Fibroblast of lung (primary cell): Measurements from ENCODE around the gene TFG. TPM values are rescaled to one million over a fixed set of nuclear protein-coding genes. Genes with fewer than 3 reads are reported as not detected.
A peak's percentile ranks its signal among the peaks of the same experiment; 100 is the strongest.

Source experiments
- DNase-seq, 2 donors: peaks; one replicate each; pipeline versions ENCODE4 v3.0.0 to v3.0.0-alpha.2; 2010; ENCODE audit warnings: low read depth in 2 of 2
- H2AFZ ChIP-seq: 2 replicates; pipeline ENCODE4 v1.5.1; 2012; ENCODE audit warnings: low read length, control low read depth, inconsistent platforms
- H3K27ac ChIP-seq: 2 replicates; pipeline ENCODE4 v1.5.1; 2011; ENCODE audit warnings: low read length, control low read depth; ENCODE audit not compliant: insufficient read depth
- H3K27me3 ChIP-seq: 2 replicates; pipeline ENCODE4 v1.5.1; 2011; ENCODE audit warnings: mild to moderate bottlenecking, low read length; ENCODE audit not compliant: control insufficient read depth, insufficient read depth
- H3K36me3 ChIP-seq: 2 replicates; pipeline ENCODE4 v1.5.1; 2011; ENCODE audit warnings: low read length; ENCODE audit not compliant: control insufficient read depth, insufficient read depth
- H3K4me1 ChIP-seq: 2 replicates; pipeline ENCODE4 v1.5.1; 2011; ENCODE audit warnings: low read length; ENCODE audit not compliant: control insufficient read depth, insufficient read depth; ENCODE audit errors: extremely low read depth
- H3K4me2 ChIP-seq: 2 replicates; pipeline ENCODE4 v1.5.1; 2011; ENCODE audit warnings: low read length, control low read depth; ENCODE audit not compliant: insufficient read depth; ENCODE audit errors: extremely low read depth
- H3K4me3 ChIP-seq, 4 experiments: fragments of 200-600 bp in 1 of 4; sonication (generic) in 1 of 4; replicated peaks in 1 of 4; 2 replicates each; pipeline ENCODE4 v1.5.1; 2011 to 2016; ENCODE audit warnings: low read length in 4 of 4, low read depth in 3 of 4, mild to moderate bottlenecking in 3 of 4, control low read depth in 2 of 4, inconsistent platforms in 1 of 4, mixed read lengths in 1 of 4; ENCODE audit not compliant: insufficient read depth in 1 of 4; ENCODE audit errors: control extremely low read depth in 1 of 4
- H3K79me2 ChIP-seq: 2 replicates; pipeline ENCODE4 v1.5.1; 2012; ENCODE audit warnings: mild to moderate bottlenecking, low read length, inconsistent platforms; ENCODE audit not compliant: control insufficient read depth, insufficient read depth
- H3K9ac ChIP-seq: 2 replicates; pipeline ENCODE4 v1.5.1; 2011; ENCODE audit warnings: mild to moderate bottlenecking, low read length, control low read depth; ENCODE audit not compliant: insufficient read depth
- H3K9me3 ChIP-seq: 2 replicates; pipeline ENCODE4 v1.5.1; 2012; ENCODE audit warnings: low read depth, low read length; ENCODE audit not compliant: control insufficient read depth, insufficient read depth
- H4K20me1 ChIP-seq: 2 replicates; pipeline ENCODE4 v1.5.1; 2011; ENCODE audit warnings: low read length; ENCODE audit not compliant: control insufficient read depth, insufficient read depth; ENCODE audit errors: extremely low read depth
- CTCF ChIP-seq, 2 donors: IDR thresholded peaks in 1 of 2; conservative IDR thresholded peaks in 1 of 2; 1 replicate in 1 of 2; 2 replicates in 1 of 2; pipeline ENCODE4 v1.5.1; 2011 to 2012; ENCODE audit warnings: low read length in 2 of 2, control low read depth in 1 of 2, inconsistent platforms in 1 of 2, low read depth in 1 of 2, mild to moderate bottlenecking in 1 of 2
- EZH2 ChIP-seq: IDR thresholded peaks from 2 replicates; pipeline ENCODE4 v1.5.1; 2012; ENCODE audit warnings: low read length, control low read depth, mild to moderate bottlenecking; ENCODE audit errors: missing control alignments
- polyA plus RNA-seq, 2 donors: library from polyadenylated mRNA; depleted of rRNA in 1 of 2; stranded (reverse) in 1 of 2; unstranded in 1 of 2; fragments of >200 nt; gene quantifications; 2 replicates each; pipeline ENCODE4 v1.2.1, GENCODE V29; 2011 to 2012; ENCODE audit warnings: missing spikeins in 1 of 2
- total RNA-seq: library from RNA; depleted of rRNA; stranded (reverse); fragments of >200 nt; gene quantifications from 2 replicates; pipeline ENCODE4 v1.2.1, GENCODE V29; 2014

Gene TFG
- total and polyA plus RNA-seq, 2 donors (not counting 1 experiment from before 2014, with no cell fraction given) = 60.6 to 174 TPM

GRCh38 chr3:100765437-100765975, 56.2 kb downstream of the TFG start:
- Histone ChIP-seq H4K20me1 (no peaks in the 10 kb centered on the region), H3K79me2 (no peaks in the 10 kb centered on the region), H3K4me3 (no peak overlapping the region), H3K9me3 (no peaks in the 10 kb centered on the region), H2AFZ (no peak overlapping the region), H3K4me1 (no peaks in the 10 kb centered on the region), H3K36me3 (no peaks in the 10 kb centered on the region), H3K27me3 (no peaks in the 10 kb centered on the region), H3K27ac (no peak overlapping the region), H3K4me2 (no peak overlapping the region), H3K9ac (no peak overlapping the region)
- TF ChIP-seq CTCF (conservative IDR thresholded peaks at IDR 0.05 in 1 of 2, IDR thresholded peaks at IDR 0.05 in 1 of 2; ENCODE audit: low read depth in 1 of 2, low read length in 2 of 2) (no peak), EZH2 (no peak)
- DNase-seq = no peak

GRCh38 chr3:100766069-100766468, 56.8 kb downstream of the TFG start:
- no peak overlapping the region for H3K27ac ChIP-seq
- no peaks in the 10 kb centered on the region for H4K20me1 ChIP-seq
- H3K36me3 ChIP-seq = no peaks in the 10 kb centered on the region
- H3K4me2 ChIP-seq = no peak overlapping the region
- no peaks in the 10 kb centered on the region for H3K4me1 ChIP-seq
- H2AFZ ChIP-seq = no peak overlapping the region
- H3K9ac ChIP-seq = no peak overlapping the region
- H3K4me3 ChIP-seq = no peak overlapping the region
- no peaks in the 10 kb centered on the region for H3K79me2 ChIP-seq
- no peaks in the 10 kb centered on the region for H3K27me3 ChIP-seq
- TF ChIP-seq CTCF (conservative IDR thresholded peaks at IDR 0.05 in 1 of 2, IDR thresholded peaks at IDR 0.05 in 1 of 2; ENCODE audit: low read depth in 1 of 2, low read length in 2 of 2) (no peak), EZH2 (no peak)
- peak in 1 of 2 donors; percentile 6 for DNase-seq
- no peaks in the 10 kb centered on the region for H3K9me3 ChIP-seq

GRCh38 chr3:100769693-100770092, 60.4 kb downstream of the TFG start:
- Histone ChIP-seq H3K27ac (no peak overlapping the region), H3K9me3 (no peaks in the 10 kb centered on the region), H3K9ac (no peak overlapping the region), H3K4me1 (no peaks in the 10 kb centered on the region), H3K79me2 (no peaks in the 10 kb centered on the region), H3K27me3 (no peaks in the 10 kb centered on the region), H3K36me3 (no peaks in the 10 kb centered on the region), H3K4me3 (no peak overlapping the region), H3K4me2 (no peak overlapping the region), H4K20me1 (no peaks in the 10 kb centered on the region), H2AFZ (no peak overlapping the region)
- no peak for DNase-seq
- TF ChIP-seq EZH2 (no peak), CTCF (conservative IDR thresholded peaks at IDR 0.05 in 1 of 2, IDR thresholded peaks at IDR 0.05 in 1 of 2; ENCODE audit: low read depth in 1 of 2, low read length in 2 of 2) (no peak)
